Karpas-422 (cell line): Measurements from ENCODE around the gene PDIA5. TPM values are rescaled to one million over a fixed set of nuclear protein-coding genes. Genes with fewer than 3 reads are reported as not detected.

Experiments
- DNase-seq: peaks from one replicate; pipeline ENCODE4 v3.0.0-alpha.2; 2015
- H2AFZ ChIP-seq: fragments of 200-600 bp; sonication (generic); 2 replicates; pipeline ENCODE4 v1.6.1; 2014; ENCODE audit warnings: antibody characterized with exemption, low read length, mixed read lengths
- H3K27ac ChIP-seq: fragments of 200-600 bp; sonication (generic); 2 replicates; pipeline ENCODE4 v1.5.1; 2014; ENCODE audit warnings: mild to moderate bottlenecking, low read length, moderate library complexity
- H3K27me3 ChIP-seq: fragments of 200-600 bp; sonication (generic); 2 replicates; pipeline ENCODE4 v1.6.1; 2014; ENCODE audit warnings: low read length, mixed read lengths
- H3K36me3 ChIP-seq: fragments of 200-600 bp; sonication (generic); 2 replicates; pipeline ENCODE4 v1.6.1; 2014; ENCODE audit warnings: low read length, mixed read lengths; ENCODE audit not compliant: insufficient read depth
- H3K4me1 ChIP-seq: fragments of 200-600 bp; sonication (generic); 2 replicates; pipeline ENCODE4 v1.6.1; 2014; ENCODE audit warnings: mild to moderate bottlenecking, low read length, mixed read lengths
- H3K4me2 ChIP-seq: fragments of 200-600 bp; sonication (generic); 2 replicates; pipeline ENCODE4 v1.6.1; 2014; ENCODE audit warnings: low read length, low read depth, mild to moderate bottlenecking; ENCODE audit not compliant: poor library complexity, severe bottlenecking
- H3K4me3 ChIP-seq: fragments of 200-600 bp; sonication (generic); 2 replicates; pipeline ENCODE4 v1.5.1; 2014; ENCODE audit warnings: mild to moderate bottlenecking, antibody characterized with exemption, low read length, mixed read lengths
- H3K79me2 ChIP-seq: fragments of 200-600 bp; sonication (generic); 2 replicates; pipeline ENCODE4 v1.6.1; 2014; ENCODE audit warnings: mild to moderate bottlenecking, low read length, mixed read lengths
- H3K9ac ChIP-seq: fragments of 200-600 bp; sonication (generic); 2 replicates; pipeline ENCODE4 v1.6.0; 2014; ENCODE audit warnings: low read length
- H3K9me2 ChIP-seq: fragments of 200-600 bp; sonication (generic), shearing (Covaris generic); replicated peaks from 2 replicates; pipeline ENCODE4 v1.6.0; 2014; ENCODE audit warnings: mild to moderate bottlenecking, low read length, moderate library complexity; ENCODE audit not compliant: insufficient read depth
- H3K9me3 ChIP-seq: fragments of 300-700, 200-600 bp; sonication (generic); 2 replicates; pipeline ENCODE4 v1.6.1; 2014; ENCODE audit warnings: low read length, mixed read lengths
- H4K20me1 ChIP-seq: fragments of 200-600 bp; sonication (generic); 2 replicates; pipeline ENCODE4 v1.6.1; 2014; ENCODE audit warnings: mild to moderate bottlenecking, antibody characterized with exemption, low read length, low read depth; ENCODE audit not compliant: insufficient read depth
- total RNA-seq: library from RNA; depleted of rRNA; stranded (reverse); fragments of >200 nt; shearing (Covaris generic); gene quantifications from 2 replicates; pipeline ENCODE4 v1.2.3, GENCODE V29; 2014; ENCODE audit warnings: low replicate concordance

The PDIA5 gene
- total RNA-seq, 1 experiment from 2014 or later: 6.3 TPM

DNA sequence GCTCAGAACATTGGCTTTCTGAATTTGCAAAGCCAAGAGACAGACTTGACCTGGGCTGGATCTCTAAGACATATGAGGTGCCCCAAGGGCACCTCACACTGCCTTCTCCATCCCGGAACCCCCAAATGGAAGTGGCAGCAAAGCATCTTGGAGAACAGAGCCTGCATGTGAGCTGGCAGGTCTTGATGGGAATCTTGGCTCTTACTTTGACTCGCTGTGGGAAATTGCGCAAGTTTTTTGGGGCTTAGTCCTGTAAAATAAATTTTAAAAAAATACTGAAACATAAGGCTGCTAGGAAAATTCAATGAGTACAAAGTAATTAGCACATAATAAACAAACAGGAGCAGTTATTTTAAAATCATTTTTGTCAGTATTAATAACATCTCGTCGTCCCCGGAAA lies 121.2 kb downstream of the PDIA5 start:
- no peak overlapping the region for H3K4me3 ChIP-seq
- H3K9ac ChIP-seq: no peak overlapping the region

DNA sequence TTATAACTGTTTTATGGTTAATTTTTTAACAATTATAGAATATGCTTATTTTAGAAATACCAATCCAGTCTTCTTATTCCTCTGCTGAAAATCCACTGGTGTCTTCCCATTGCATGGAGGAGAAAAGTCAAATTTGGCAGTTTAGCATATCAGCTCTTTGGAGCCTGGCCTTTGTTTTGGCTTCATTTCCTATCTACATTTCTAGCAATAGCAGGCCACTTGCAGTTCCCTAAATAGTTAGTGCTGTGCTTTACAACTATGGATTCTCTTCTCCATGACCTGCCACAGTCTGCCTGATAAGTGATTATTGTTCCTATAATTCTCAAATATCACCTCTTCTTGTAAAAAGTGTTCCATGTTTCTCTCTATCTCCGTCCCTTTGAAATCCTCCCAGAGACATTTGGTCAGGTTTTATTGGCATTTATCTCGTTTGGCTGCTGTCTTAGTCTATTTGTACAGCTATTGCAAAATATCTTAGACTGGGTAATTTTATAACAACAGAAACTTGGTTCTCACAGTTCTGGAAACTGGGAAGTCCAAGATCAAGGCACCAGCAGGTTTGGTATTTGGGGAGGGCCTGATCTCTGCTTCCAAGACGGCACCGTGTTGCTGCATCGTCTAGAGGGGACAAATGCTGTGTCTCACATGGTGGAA lies 126.8 kb downstream of the PDIA5 start:
- no peak overlapping the region for H3K4me3 ChIP-seq
- no peaks in the 10 kb centered on the region for H3K9me3 ChIP-seq
- no peak overlapping the region for H3K27ac ChIP-seq
- H2AFZ ChIP-seq: no peak overlapping the region; the same call in 1 of the 2 replicates
- no peaks in the 10 kb centered on the region for H3K9me2 ChIP-seq
- no peaks in the 10 kb centered on the region for H3K79me2 ChIP-seq
- H4K20me1 ChIP-seq: no peaks in the 10 kb centered on the region
- H3K4me2 ChIP-seq: no peak overlapping the region
- H3K4me1 ChIP-seq: peaks cover 6% of the 10 kb centered on the region
- no peaks in the 10 kb centered on the region for H3K36me3 ChIP-seq
- H3K27me3 ChIP-seq: no peaks in the 10 kb centered on the region
- no peak overlapping the region for H3K9ac ChIP-seq
- DNase-seq: no peak

More for the DNA sequence above, 121.2 kb downstream of the PDIA5 start:
- Histone ChIP-seq H3K4me2 (no peak overlapping the region), H3K27me3 (no peaks in the 10 kb centered on the region), H2AFZ (no peak overlapping the region), H3K79me2 (no peaks in the 10 kb centered on the region), H3K36me3 (no peaks in the 10 kb centered on the region), H3K9me2 (no peaks in the 10 kb centered on the region), H3K9me3 (no peaks in the 10 kb centered on the region), H3K4me1 (no peaks in the 10 kb centered on the region), H4K20me1 (no peaks in the 10 kb centered on the region), H3K27ac (no peak overlapping the region)
- DNase-seq: no peak

DNA sequence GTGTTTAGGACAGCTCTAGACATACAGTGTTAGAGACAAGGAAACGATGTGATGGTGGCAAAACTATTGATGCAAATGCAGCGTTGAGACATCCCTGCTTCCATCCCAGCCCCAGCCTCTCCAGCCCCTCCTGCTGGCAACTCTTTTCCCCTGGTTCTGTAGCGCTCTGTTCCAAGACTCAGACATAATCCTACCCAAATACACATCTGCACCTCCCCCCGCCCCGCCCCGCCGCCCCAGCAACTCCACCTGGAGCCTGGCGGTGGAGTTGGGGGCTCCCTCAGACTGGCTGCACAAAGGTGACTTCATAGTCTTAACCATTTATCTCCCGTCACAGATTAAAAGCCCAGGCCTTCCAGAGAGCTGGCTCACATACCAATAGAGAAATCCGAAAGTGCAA lies 127.7 kb downstream of the PDIA5 start:
- no peak overlapping the region for H3K4me3 ChIP-seq
- peak overlapping the region; percentile 48 for H3K4me2 ChIP-seq
- no peaks in the 10 kb centered on the region for H4K20me1 ChIP-seq
- no peak overlapping the region for H2AFZ ChIP-seq
- no peaks in the 10 kb centered on the region for H3K27me3 ChIP-seq
- H3K9me2 ChIP-seq: no peaks in the 10 kb centered on the region
- H3K79me2 ChIP-seq: no peaks in the 10 kb centered on the region
- H3K9me3 ChIP-seq: no peaks in the 10 kb centered on the region
- H3K9ac ChIP-seq: no peak overlapping the region
- peak; percentile 58 for DNase-seq
- H3K4me1 ChIP-seq: peaks cover 6% of the 10 kb centered on the region
- no peaks in the 10 kb centered on the region for H3K36me3 ChIP-seq
- no peak overlapping the region for H3K27ac ChIP-seq

DNA sequence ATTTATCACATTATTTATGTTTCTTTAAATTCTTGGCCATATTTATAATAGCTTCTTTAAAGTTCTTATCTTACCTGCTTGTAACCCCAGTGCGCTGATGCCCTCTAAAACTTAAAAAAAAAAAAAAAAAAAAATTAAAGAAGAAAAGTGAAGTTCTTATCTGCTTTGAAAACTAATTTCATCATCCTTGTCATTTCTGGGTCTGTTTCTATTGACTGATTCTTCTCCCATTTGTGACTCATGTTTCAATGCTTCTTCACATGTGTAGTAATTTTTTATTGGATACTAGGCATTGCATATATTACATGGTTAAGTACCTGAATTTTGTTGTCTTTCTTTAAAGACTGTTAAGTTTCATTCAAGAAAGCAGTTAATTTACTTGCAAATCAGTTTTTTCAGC lies 131.5 kb downstream of the PDIA5 start:
- H3K9ac ChIP-seq: no peak overlapping the region
- H3K9me2 ChIP-seq: peaks cover under 1% of the 10 kb centered on the region; the same call in 1 of the 2 replicates
- H3K4me1 ChIP-seq: peaks cover 24% of the 10 kb centered on the region
- H3K4me2 ChIP-seq: no peak overlapping the region
- no peak overlapping the region for H3K4me3 ChIP-seq
- H3K79me2 ChIP-seq: peaks cover 19% of the 10 kb centered on the region
- H3K27me3 ChIP-seq: no peaks in the 10 kb centered on the region
- H4K20me1 ChIP-seq: no peaks in the 10 kb centered on the region
- no peak overlapping the region for H3K27ac ChIP-seq
- H2AFZ ChIP-seq: no peak overlapping the region
- H3K9me3 ChIP-seq: no peaks in the 10 kb centered on the region
- DNase-seq: no peak
- no peaks in the 10 kb centered on the region for H3K36me3 ChIP-seq

DNA sequence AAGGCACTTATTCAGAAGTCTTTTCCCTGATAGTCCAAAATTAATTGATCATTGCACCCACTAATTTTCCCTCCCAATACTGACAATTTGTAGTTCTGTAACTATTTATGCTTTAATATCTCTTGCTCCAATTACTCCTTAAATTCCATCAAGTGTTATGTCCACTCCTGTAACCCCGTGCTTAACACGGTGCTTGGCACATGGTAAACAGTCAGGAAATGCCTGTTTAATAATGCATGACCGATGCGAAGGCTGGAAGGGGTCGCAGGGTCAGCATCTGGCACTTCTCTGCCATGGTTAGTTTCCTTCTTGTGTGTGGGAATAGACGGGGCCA lies 134.4 kb downstream of the PDIA5 start:
- peak overlapping the region; percentile 73 for H3K27ac ChIP-seq
- peak overlapping the region; percentile 97 for H3K4me3 ChIP-seq
- H3K36me3 ChIP-seq: no peaks in the 10 kb centered on the region
- peaks cover 47% of the 10 kb centered on the region for H3K79me2 ChIP-seq
- no peaks in the 10 kb centered on the region for H3K27me3 ChIP-seq
- H3K9ac ChIP-seq: peak overlapping the region; percentile 76
- peaks cover 27% of the 10 kb centered on the region for H3K4me1 ChIP-seq
- no peaks in the 10 kb centered on the region for H4K20me1 ChIP-seq
- DNase-seq: no peak
- H3K9me3 ChIP-seq: no peaks in the 10 kb centered on the region
- H3K4me2 ChIP-seq: peak overlapping the region; percentile 87
- H3K9me2 ChIP-seq: peaks cover 8% of the 10 kb centered on the region; the same call in 1 of the 2 replicates
- H2AFZ ChIP-seq: peak overlapping the region; percentile 93

DNA sequence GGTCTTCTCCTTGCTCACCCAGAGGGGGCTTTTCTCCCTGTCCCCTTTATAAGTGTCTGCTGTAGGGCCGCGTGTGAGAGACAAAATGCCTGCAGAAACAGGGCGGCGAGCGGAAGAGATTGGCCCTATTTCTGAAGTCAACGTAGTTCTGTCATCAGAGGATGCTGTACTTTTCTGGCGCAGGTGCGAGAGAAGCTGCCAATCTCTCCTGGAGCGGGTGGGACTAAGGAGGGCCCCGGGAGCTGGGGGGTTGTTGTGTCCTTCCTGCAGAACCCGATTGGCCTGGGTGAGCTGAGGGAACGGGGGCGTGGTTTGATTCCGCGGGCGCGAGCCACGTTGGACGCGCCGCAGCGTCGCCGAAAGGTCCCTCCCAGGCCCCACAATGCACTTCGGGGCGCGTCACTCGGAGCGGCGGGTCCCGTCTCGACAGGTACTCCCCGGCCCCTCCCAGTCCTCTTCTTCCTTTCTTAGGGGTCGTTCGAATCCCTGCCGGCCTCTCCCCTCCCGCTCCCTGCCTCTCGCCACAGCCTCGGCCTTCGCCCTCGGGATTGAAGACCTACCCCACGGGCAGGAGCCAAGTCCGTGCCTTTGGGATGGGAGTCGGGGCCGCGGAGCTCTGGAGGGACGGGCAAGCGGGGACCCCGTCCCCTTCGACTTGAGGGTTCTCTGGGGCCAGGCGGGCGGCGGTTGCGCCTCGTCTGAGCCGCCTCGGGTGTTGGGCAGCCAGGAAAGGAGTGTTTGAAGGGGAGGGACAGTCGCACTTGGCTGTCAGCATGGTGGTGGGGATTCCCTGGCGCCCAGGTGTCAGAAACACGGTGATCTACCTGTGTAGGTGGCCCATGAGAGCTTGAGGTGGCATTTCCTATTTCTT lies 135.0 kb downstream of the PDIA5 start, which contains the start of gene SEC22A:
Gene SEC22A (plus strand): TSS at position 387 of the 871 bp plus-strand sequence. CDS start 7,275 bp downstream, outside the sequence.
- Histone ChIP-seq H3K4me2 (peak within 1 kb of the TSS; percentile 87), H3K9me3 (no peaks in the 10 kb centered on the region), H3K27me3 (no peaks in the 10 kb centered on the region), H3K36me3 (no peaks in the 10 kb centered on the region), H3K9me2 (peaks cover 8% of the 10 kb centered on the region; the same call in 1 of the 2 replicates), H3K9ac (peak within 1 kb of the TSS; percentile 94), H3K27ac (peak within 1 kb of the TSS; percentile 73), H4K20me1 (no peaks in the 10 kb centered on the region), H2AFZ (peak within 1 kb of the TSS; percentile 97), H3K4me1 (peaks cover 27% of the 10 kb centered on the region), H3K4me3 (peak within 1 kb of the TSS; percentile 97), H3K79me2 (peaks cover 53% of the 10 kb centered on the region)
- DNase-seq: peak; percentile 99

DNA sequence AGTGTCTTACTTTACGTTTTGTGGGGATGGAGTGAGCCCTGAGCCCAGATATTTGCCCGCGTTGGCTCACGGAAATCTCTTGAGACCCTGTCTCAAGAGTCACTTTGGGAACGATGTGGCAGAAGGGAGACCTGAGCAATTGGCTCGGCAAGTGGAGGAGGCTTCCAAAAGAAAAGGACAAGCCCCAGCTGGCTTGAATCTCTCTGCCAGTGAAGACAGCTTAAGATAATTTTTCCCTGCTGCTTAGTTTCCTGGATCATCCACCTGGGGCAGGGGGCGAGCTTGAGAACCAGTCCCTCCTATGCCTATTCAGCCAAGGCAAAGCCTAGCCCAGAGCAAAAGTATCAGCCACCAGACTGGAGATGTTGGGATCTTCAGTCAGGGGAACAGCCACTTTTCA lies 135.6 kb downstream of the PDIA5 start:
- Histone ChIP-seq H3K9me2 (peaks cover 8% of the 10 kb centered on the region; the same call in 1 of the 2 replicates), H3K27ac (no peak overlapping the region), H3K36me3 (no peaks in the 10 kb centered on the region), H3K79me2 (peaks cover 60% of the 10 kb centered on the region), H3K4me2 (peak overlapping the region; percentile 87), H3K4me1 (peaks cover 27% of the 10 kb centered on the region), H3K27me3 (no peaks in the 10 kb centered on the region), H4K20me1 (no peaks in the 10 kb centered on the region), H3K9me3 (no peaks in the 10 kb centered on the region), H3K9ac (peak overlapping the region; percentile 94), H2AFZ (0 out of 2 replicates have a peak overlapping the region, but pooled peaks have one; percentile 97), H3K4me3 (peak overlapping the region; percentile 97)
- no peak for DNase-seq
